DND-41 (cell line): ENCODE data around the gene ADGRF1.

Experiments
- CTCF ChIP-seq: IDR thresholded peaks from 2 replicates; pipeline ENCODE4 v1.5.1; 2012; ENCODE audit warnings: borderline replicate concordance, low read length, moderate library complexity, mild to moderate bottlenecking; ENCODE audit not compliant: poor library complexity, severe bottlenecking; ENCODE audit errors: extremely low read depth
- EZH2 ChIP-seq: IDR thresholded peaks from 3 replicates; pipeline ENCODE4 v1.6.1; 2012; ENCODE audit warnings: borderline replicate concordance, low read depth, mild to moderate bottlenecking, moderate library complexity, low read length, inconsistent platforms; ENCODE audit not compliant: severe bottlenecking

- no peak for TF ChIP-seq CTCF
- TF ChIP-seq EZH2 = no peak
These were observed 47.2 kb downstream of the ADGRF1 start for GRCh38 chr6:46994933-46995332.
